Fibroblast of skin of left biceps (primary cell): ENCODE data around the gene IGSF23.
"Not testable (repeated sequence)": the region's sequence is repeated elsewhere in the genome, so short reads cannot be mapped to it uniquely, and the experiment has no call there.

ENCODE experiments used
- DNase-seq, 2 experiments: peaks; one replicate each; pipeline ENCODE4 v3.0.0-alpha.2; 2013; ENCODE audit warnings: low read depth in 2 of 2

The IGSF23 gene

GRCh38 chr19:44587963-44588770 lies 25.2 kb upstream of the IGSF23 start:
- peak; percentile 94 to 95 for DNase-seq

GRCh38 chr19:44588771-44589112 lies 24.6 kb upstream of the IGSF23 start:
- no peak for DNase-seq

GRCh38 chr19:44590245-44591059 lies 22.9 kb upstream of the IGSF23 start:
- no peak for DNase-seq

GRCh38 chr19:44591340-44591993 lies 21.9 kb upstream of the IGSF23 start:
- not testable (repeated sequence) for DNase-seq

- no peak for DNase-seq
Measured at GRCh38 chr19:44592451-44592890, 20.9 kb upstream of the IGSF23 start.

- DNase-seq = no peak
Measured at GRCh38 chr19:44593294-44593693, 20.1 kb upstream of the IGSF23 start.

GRCh38 chr19:44593866-44594266 lies 19.5 kb upstream of the IGSF23 start:
- DNase-seq = not testable (repeated sequence)

GRCh38 chr19:44596428-44597130 lies 16.8 kb upstream of the IGSF23 start:
- no peak for DNase-seq

- no peak for DNase-seq
Measured at GRCh38 chr19:44597131-44597491, 16.3 kb upstream of the IGSF23 start.

- no peak for DNase-seq
Measured at GRCh38 chr19:44598355-44598754, 15.0 kb upstream of the IGSF23 start.

- DNase-seq = no peak
Measured at GRCh38 chr19:44598880-44599279, 14.5 kb upstream of the IGSF23 start.

GRCh38 chr19:44600466-44600865 lies 12.9 kb upstream of the IGSF23 start:
- no peak for DNase-seq

GRCh38 chr19:44602081-44602480 lies 11.3 kb upstream of the IGSF23 start:
- DNase-seq = no peak

- DNase-seq = peak; percentile 89 to 91
Measured at GRCh38 chr19:44603201-44603945, 10.0 kb upstream of the IGSF23 start.

GRCh38 chr19:44604241-44604640 lies 9.1 kb upstream of the IGSF23 start:
- DNase-seq = no peak

- DNase-seq = no peak
Measured at GRCh38 chr19:44605547-44605946, 7.8 kb upstream of the IGSF23 start.

GRCh38 chr19:44607049-44607448 lies 6.3 kb upstream of the IGSF23 start:
- no peak for DNase-seq

- DNase-seq = no peak
Measured at GRCh38 chr19:44607917-44608316, 5.4 kb upstream of the IGSF23 start.

GRCh38 chr19:44608391-44608821 lies 5.0 kb upstream of the IGSF23 start:
- DNase-seq = peak; percentile 56 to 69

GRCh38 chr19:44609219-44609618 lies 4.1 kb upstream of the IGSF23 start:
- no peak for DNase-seq

- DNase-seq = not testable (repeated sequence)
Measured at GRCh38 chr19:44610497-44610896, 2.9 kb upstream of the IGSF23 start.
